Measurements from ENCODE around the gene CBX6. TPM values are rescaled to one million over a fixed set of nuclear protein-coding genes. Genes with fewer than 3 reads are reported as not detected.
"Not testable (repeated sequence)": the region's sequence is repeated elsewhere in the genome, so short reads cannot be mapped to it uniquely, and the experiment has no call there.

CBX6 gene
- total and polyA plus RNA-seq, 2 experiments from 2014 or later, result 51.9 to 52.1 TPM

DNA sequence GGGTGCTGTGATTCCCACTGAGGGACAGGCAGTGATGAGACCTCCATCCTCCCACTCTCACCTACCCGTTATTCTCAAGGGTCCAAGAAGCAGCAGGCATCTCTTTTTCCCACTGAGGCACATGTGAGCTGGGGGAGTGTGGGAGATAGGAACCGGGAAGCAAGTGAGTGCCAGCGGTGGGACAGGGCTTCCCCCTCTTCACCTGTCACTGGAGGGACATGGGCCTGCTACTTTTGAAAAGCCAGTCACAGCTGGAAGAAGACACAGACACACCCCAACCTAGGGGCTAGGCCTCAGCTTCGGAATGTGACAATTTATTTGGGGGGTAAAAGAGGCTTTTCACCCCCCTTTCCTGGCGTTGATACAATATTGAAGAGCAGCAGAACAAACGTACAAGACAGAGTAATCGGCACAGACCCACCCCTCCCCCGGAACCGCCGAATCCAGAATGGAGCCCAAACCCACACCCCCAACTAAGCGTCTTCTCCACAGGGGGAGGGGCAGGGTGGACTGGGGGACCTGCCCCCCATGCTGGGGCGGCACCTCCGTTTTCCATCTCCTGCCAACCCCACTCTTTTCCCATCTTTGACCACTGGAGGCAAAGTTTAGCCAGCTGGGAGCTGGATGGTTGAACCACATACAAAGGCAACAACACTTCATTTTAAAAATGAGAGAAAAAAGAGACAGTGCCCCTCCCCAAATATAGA lies 10.7 kb downstream of the CBX6 start:
- in situ Hi-C loops (cut with MboI), result no loop called here
- no peaks in the 10 kb centered on the region for H4K20me1 ChIP-seq (ENCODE audit: insufficient read depth)

DNA sequence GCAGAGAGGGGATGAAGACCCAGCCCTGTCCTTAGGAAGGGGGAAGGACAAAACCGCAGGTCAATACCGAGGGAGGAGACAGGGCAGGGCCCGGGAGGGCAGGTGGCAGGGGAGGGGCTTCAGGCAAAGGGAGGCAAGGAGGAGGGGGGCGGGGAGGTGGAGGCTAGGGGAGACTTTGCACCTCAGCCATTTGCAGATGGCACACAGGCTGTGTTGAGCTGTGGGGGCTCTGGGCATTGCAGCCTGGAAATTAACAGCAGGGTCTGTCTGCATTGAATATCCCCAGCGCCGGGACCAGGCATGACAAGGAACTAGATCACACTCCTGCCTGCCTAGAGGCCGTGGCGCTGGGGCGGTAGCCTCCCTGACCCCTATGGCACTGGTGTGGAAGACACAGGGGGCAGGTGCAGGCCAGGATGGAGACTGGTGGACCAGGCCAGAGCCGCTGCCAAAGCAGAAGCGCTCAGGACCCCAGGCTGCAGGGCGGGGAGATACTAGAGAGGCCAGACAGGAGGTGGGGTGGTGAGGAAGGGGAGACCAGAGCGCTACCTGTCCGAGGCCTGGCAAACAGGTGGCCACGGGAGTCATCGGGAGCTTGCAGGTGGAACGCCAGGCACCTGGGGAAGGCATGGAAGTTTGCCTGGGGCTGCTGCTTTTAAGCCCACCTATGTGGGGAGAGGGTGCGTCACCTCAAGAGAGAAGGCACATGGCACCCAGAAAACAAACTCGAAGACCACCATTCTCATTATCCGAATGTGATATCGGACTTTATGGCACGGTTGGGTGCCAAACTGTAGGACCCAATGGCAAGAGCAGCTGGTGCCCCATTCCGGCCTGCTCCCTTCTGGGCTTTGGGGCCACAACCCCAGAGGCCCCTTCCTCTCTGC lies 11.5 kb downstream of the CBX6 start:
- Histone ChIP-seq H2AFZ (no peak overlapping the region), H3K4me2 (ENCODE audit: unreplicated experiment) (no peak overlapping the region), H3K36me3 (ENCODE audit: low read depth) (no peaks in the 10 kb centered on the region), H3K9me3 (ENCODE audit: low read depth) (no peaks in the 10 kb centered on the region), H3K27me3 (replicated peaks; ENCODE audit: insufficient read depth) (no peaks in the 10 kb centered on the region), H3K4me1 (ENCODE audit: insufficient read depth) (0 out of 2 replicates have a peak, but pooled peaks cover 4% of the 10 kb centered on the region), H3K79me2 (ENCODE audit: insufficient read depth) (no peaks in the 10 kb centered on the region), H4K20me1 (ENCODE audit: insufficient read depth) (no peaks in the 10 kb centered on the region), H3K9me2 (ENCODE audit: insufficient read depth) (no peaks in the 10 kb centered on the region), H3K4me3 (no peak overlapping the region), H3F3A (ENCODE audit: insufficient read depth) (no peaks in the 10 kb centered on the region), H3K9ac (no peak overlapping the region), H3K27ac (no peak overlapping the region)
- in situ Hi-C loops (cut with MboI), result no loop called here
- 41 to 50% methylated on average over 21 to 23 of the region's 23 CpGs for WGBS, 2 experiments (ENCODE audit: low coverage in 1 of 2, low lambda C conversion rate in 2 of 2, missing lambda C conversion rate in 2 of 2)
- no peak for DNase-seq
- no peak for TF ChIP-seq EZH2 (IDR thresholded peaks at IDR 0.05; ENCODE audit: insufficient read depth, poor library complexity, severe bottlenecking)
- no peak for TF ChIP-seq EZH2phosphoT487 (IDR thresholded peaks at IDR 0.05; ENCODE audit: insufficient read depth, low read depth)

More for the DNA sequence above, 10.7 kb downstream of the CBX6 start:
- Histone ChIP-seq H3K36me3 (ENCODE audit: low read depth) (no peaks in the 10 kb centered on the region), H3K4me2 (ENCODE audit: unreplicated experiment) (no peak overlapping the region), H3K9me2 (ENCODE audit: insufficient read depth) (no peaks in the 10 kb centered on the region), H2AFZ (no peak overlapping the region), H3K27ac (no peak overlapping the region), H3K4me3 (no peak overlapping the region), H3K79me2 (ENCODE audit: insufficient read depth) (no peaks in the 10 kb centered on the region), H3F3A (ENCODE audit: insufficient read depth) (no peaks in the 10 kb centered on the region), H3K4me1 (ENCODE audit: insufficient read depth) (0 out of 2 replicates have a peak, but pooled peaks cover 4% of the 10 kb centered on the region), H3K9me3 (ENCODE audit: low read depth) (no peaks in the 10 kb centered on the region), H3K9ac (no peak overlapping the region), H3K27me3 (replicated peaks; ENCODE audit: insufficient read depth) (no peaks in the 10 kb centered on the region)
- 6 to 11% methylated on average over 13 of the region's 13 CpGs for WGBS, 2 experiments (ENCODE audit: low coverage in 1 of 2, low lambda C conversion rate in 2 of 2, missing lambda C conversion rate in 2 of 2)
- TF ChIP-seq EZH2 (IDR thresholded peaks at IDR 0.05; ENCODE audit: insufficient read depth, poor library complexity, severe bottlenecking) (no peak), EZH2phosphoT487 (IDR thresholded peaks at IDR 0.05; ENCODE audit: insufficient read depth, low read depth) (no peak)
- peak; percentile 52 for DNase-seq

DNA sequence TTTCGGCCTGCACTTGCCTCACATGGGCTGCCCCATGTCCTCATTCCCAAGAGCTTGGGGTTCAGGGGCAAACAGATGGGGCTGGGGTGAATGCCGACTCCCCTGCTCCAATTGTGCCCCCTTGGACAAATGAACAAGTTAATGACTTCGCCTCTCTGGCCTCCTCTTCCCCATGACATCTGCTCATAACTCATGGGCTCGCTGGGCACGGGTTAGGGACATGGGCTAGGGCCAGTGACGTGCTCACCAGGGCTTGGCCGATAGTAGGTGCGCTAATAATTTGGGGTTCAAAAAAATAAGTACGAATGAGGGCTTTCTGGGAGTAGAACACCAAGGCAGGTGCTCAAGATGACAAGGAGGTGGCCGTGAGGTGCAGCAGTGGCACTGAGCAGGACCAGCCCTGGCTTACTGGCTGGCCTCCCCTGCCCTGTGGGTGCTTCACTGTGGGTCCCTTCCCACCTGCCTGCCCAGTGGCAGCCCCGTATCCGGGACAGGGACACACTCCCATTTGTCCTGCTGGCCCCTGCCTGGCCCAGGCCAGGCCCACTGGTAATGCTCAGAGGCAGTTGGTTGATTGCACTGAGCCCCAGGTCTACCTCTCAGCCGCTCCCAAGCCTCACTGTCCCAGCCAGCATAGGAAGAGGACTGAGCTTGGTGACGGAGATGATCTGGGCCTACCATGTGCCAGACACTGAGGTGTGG lies 12.3 kb downstream of the CBX6 start:
- TF ChIP-seq EZH2phosphoT487 (IDR thresholded peaks at IDR 0.05; ENCODE audit: insufficient read depth, low read depth) (no peak), EZH2 (IDR thresholded peaks at IDR 0.05; ENCODE audit: insufficient read depth, poor library complexity, severe bottlenecking) (no peak)
- Histone ChIP-seq H3K4me2 (ENCODE audit: unreplicated experiment) (no peak overlapping the region), H3F3A (ENCODE audit: insufficient read depth) (no peaks in the 10 kb centered on the region), H3K9me2 (ENCODE audit: insufficient read depth) (no peaks in the 10 kb centered on the region), H3K9ac (no peak overlapping the region), H3K27ac (no peak overlapping the region), H3K9me3 (ENCODE audit: low read depth) (no peaks in the 10 kb centered on the region), H3K4me3 (no peak overlapping the region), H3K36me3 (ENCODE audit: low read depth) (no peaks in the 10 kb centered on the region), H3K4me1 (ENCODE audit: insufficient read depth) (0 out of 2 replicates have a peak, but pooled peaks cover 4% of the 10 kb centered on the region), H3K27me3 (replicated peaks; ENCODE audit: insufficient read depth) (no peaks in the 10 kb centered on the region), H2AFZ (no peak overlapping the region), H3K79me2 (ENCODE audit: insufficient read depth) (no peaks in the 10 kb centered on the region), H4K20me1 (ENCODE audit: insufficient read depth) (no peaks in the 10 kb centered on the region)
- 74 to 78% methylated on average over 14 of the region's 14 CpGs for WGBS, 2 experiments (ENCODE audit: low coverage in 1 of 2, low lambda C conversion rate in 2 of 2, missing lambda C conversion rate in 2 of 2)
- DNase-seq, result no peak
- in situ Hi-C loops (cut with MboI), result no loop called here

DNA sequence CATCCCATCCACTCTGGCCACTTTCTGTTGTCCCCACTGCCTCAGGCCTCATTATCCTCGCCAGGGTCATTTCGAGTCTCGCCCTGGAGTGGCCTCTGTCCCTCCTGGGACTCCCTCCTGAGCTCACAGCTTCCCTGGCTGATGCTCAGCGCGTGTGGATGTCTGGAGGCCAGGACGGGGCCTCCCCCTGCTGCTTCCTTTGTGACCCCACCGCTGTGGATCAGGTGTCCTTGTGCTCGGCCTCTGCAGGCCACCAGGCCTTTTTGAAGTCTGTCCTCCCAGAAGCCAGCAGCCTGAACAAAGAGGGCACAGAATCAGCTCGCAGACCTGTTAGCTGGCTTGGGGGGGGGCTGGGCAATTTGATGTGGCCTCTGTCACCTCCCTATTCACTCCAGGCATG lies 13.5 kb downstream of the CBX6 start:
- Histone ChIP-seq H3K27me3 (replicated peaks; ENCODE audit: insufficient read depth) (no peaks in the 10 kb centered on the region), H3K9ac (no peak overlapping the region), H3F3A (ENCODE audit: insufficient read depth) (no peaks in the 10 kb centered on the region), H3K9me2 (ENCODE audit: insufficient read depth) (no peaks in the 10 kb centered on the region), H3K27ac (no peak overlapping the region), H3K79me2 (ENCODE audit: insufficient read depth) (no peaks in the 10 kb centered on the region), H3K4me3 (no peak overlapping the region), H3K4me1 (ENCODE audit: insufficient read depth) (no peaks in the 10 kb centered on the region), H4K20me1 (ENCODE audit: insufficient read depth) (no peaks in the 10 kb centered on the region), H3K9me3 (ENCODE audit: low read depth) (no peaks in the 10 kb centered on the region), H2AFZ (no peak overlapping the region), H3K4me2 (ENCODE audit: unreplicated experiment) (no peak overlapping the region), H3K36me3 (ENCODE audit: low read depth) (no peaks in the 10 kb centered on the region)
- TF ChIP-seq EZH2 (IDR thresholded peaks at IDR 0.05; ENCODE audit: insufficient read depth, poor library complexity, severe bottlenecking), result no peak
- no peak for TF ChIP-seq EZH2phosphoT487 (IDR thresholded peaks at IDR 0.05; ENCODE audit: insufficient read depth, low read depth)
- in situ Hi-C loops (cut with MboI), result no loop called here
- no peak for DNase-seq
- 60 to 65% methylated on average over 9 of the region's 9 CpGs for WGBS, 2 experiments (ENCODE audit: low coverage in 1 of 2, low lambda C conversion rate in 2 of 2, missing lambda C conversion rate in 2 of 2)

DNA sequence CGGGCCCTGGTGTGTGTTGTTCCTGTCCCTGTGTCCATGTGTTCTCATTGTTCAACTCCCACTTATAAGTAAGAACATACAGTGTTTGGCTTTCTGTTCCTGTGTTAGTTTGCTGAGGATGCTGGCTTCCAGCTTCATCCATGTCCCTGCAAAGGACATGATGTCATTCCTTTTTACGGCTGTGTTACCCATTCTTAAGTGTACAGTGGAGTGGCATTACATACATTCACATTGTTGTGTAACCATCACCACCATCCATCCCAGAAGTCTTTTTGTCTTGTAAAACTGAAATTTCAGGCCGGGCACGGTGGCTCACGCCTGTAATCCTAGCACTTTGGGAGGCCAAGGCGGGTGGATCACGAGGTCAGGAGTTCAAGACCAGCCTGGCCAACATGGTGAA lies 17.5 kb downstream of the CBX6 start:
- WGBS, 2 experiments (ENCODE audit: low coverage in 1 of 2, low lambda C conversion rate in 2 of 2, missing lambda C conversion rate in 2 of 2), result 67 to 70% methylated on average over 7 of the region's 7 CpGs
- H3K27me3 ChIP-seq (replicated peaks; ENCODE audit: insufficient read depth); H3K4me2 ChIP-seq (ENCODE audit: unreplicated experiment); H2AFZ ChIP-seq; H3K4me1 ChIP-seq (ENCODE audit: insufficient read depth); H3K79me2 ChIP-seq (ENCODE audit: insufficient read depth); H3K4me3 ChIP-seq; in situ Hi-C loops (cut with MboI); H3K9me3 ChIP-seq (ENCODE audit: low read depth); H4K20me1 ChIP-seq (ENCODE audit: insufficient read depth); H3K9ac ChIP-seq; DNase-seq; H3K9me2 ChIP-seq (ENCODE audit: insufficient read depth); H3K36me3 ChIP-seq (ENCODE audit: low read depth); H3K27ac ChIP-seq: not testable (repeated sequence)
- 0 out of 2 replicates have a peak, but pooled peaks cover 11% of the 10 kb centered on the region for H3F3A ChIP-seq (ENCODE audit: insufficient read depth)

DNA sequence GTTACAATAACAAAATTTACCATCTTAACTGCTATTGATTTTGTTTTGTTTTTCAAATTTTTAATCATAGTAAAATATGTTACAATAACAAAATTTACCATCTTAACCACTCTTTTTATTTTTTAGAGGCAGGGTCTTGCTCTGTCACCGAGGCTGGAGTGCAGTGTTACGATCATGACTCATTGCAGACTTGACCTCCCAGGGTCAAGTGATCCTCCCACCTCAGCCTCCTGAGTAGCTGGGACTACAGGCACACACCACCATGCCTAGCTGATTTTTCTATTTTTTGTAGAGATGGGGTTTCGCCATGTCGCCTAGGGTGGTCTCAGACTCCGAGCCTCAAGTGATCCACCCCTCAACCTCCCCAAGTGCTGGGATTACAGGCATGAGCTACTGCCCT lies 18.1 kb downstream of the CBX6 start:
- H3K4me3 ChIP-seq; H3K4me1 ChIP-seq (ENCODE audit: insufficient read depth); H4K20me1 ChIP-seq (ENCODE audit: insufficient read depth); DNase-seq; H3K4me2 ChIP-seq (ENCODE audit: unreplicated experiment); H3K9ac ChIP-seq; in situ Hi-C loops (cut with MboI); H3K36me3 ChIP-seq (ENCODE audit: low read depth); H3K9me2 ChIP-seq (ENCODE audit: insufficient read depth); H2AFZ ChIP-seq; H3K27ac ChIP-seq; H3K79me2 ChIP-seq (ENCODE audit: insufficient read depth); H3K27me3 ChIP-seq (replicated peaks; ENCODE audit: insufficient read depth); H3K9me3 ChIP-seq (ENCODE audit: low read depth): not testable (repeated sequence)
- H3F3A ChIP-seq (ENCODE audit: insufficient read depth), result 0 out of 2 replicates have a peak, but pooled peaks cover 11% of the 10 kb centered on the region
- 69 to 73% methylated on average over 5 of the region's 5 CpGs for WGBS, 2 experiments (ENCODE audit: low coverage in 1 of 2, low lambda C conversion rate in 2 of 2, missing lambda C conversion rate in 2 of 2)
